Measurements from ENCODE around the gene TSHZ3.

TSHZ3 gene

GRCh38 chr19:31349160-31349881 is at the start of gene TSHZ3:
TSS of gene TSHZ3 (minus strand) at chr19:31349436. CDS start at chr19:31349219, 217 bp downstream.
- no peak for DNase-seq (ENCODE audit: low spot score)

GRCh38 chr19:31397308-31397707 is 48.1 kb upstream of the TSHZ3 start:
- no peak for DNase-seq (ENCODE audit: low spot score)

GRCh38 chr19:31392464-31392863 is 43.2 kb upstream of the TSHZ3 start:
- no peak for DNase-seq (ENCODE audit: low spot score)

GRCh38 chr19:31391518-31391917 is 42.3 kb upstream of the TSHZ3 start:
- DNase-seq (ENCODE audit: low spot score), result no peak

GRCh38 chr19:31390711-31391110 is 41.5 kb upstream of the TSHZ3 start:
- DNase-seq (ENCODE audit: low spot score), result no peak

- DNase-seq (ENCODE audit: low spot score), result no peak
Measured at GRCh38 chr19:31389874-31390273, 40.6 kb upstream of the TSHZ3 start.

- no peak for DNase-seq (ENCODE audit: low spot score)
Measured at GRCh38 chr19:31387717-31388301, 38.6 kb upstream of the TSHZ3 start.

- no peak for DNase-seq (ENCODE audit: low spot score)
Measured at GRCh38 chr19:31386806-31387205, 37.6 kb upstream of the TSHZ3 start.

GRCh38 chr19:31385744-31386143 is 36.5 kb upstream of the TSHZ3 start:
- DNase-seq (ENCODE audit: low spot score), result no peak

GRCh38 chr19:31383553-31383952 is 34.3 kb upstream of the TSHZ3 start:
- DNase-seq (ENCODE audit: low spot score), result no peak

GRCh38 chr19:31380854-31381253 is 31.6 kb upstream of the TSHZ3 start:
- DNase-seq (ENCODE audit: low spot score), result no peak

- no peak for DNase-seq (ENCODE audit: low spot score)
Measured at GRCh38 chr19:31378404-31378803, 29.2 kb upstream of the TSHZ3 start.

GRCh38 chr19:31377736-31378135 is 28.5 kb upstream of the TSHZ3 start:
- DNase-seq (ENCODE audit: low spot score), result no peak

GRCh38 chr19:31372246-31372781 is 23.1 kb upstream of the TSHZ3 start:
- no peak for DNase-seq (ENCODE audit: low spot score)

- no peak for DNase-seq (ENCODE audit: low spot score)
Measured at GRCh38 chr19:31370216-31370615, 21.0 kb upstream of the TSHZ3 start.

GRCh38 chr19:31364963-31365362 is 15.7 kb upstream of the TSHZ3 start:
- no peak for DNase-seq (ENCODE audit: low spot score)

- no peak for DNase-seq (ENCODE audit: low spot score)
Measured at GRCh38 chr19:31361728-31362127, 12.5 kb upstream of the TSHZ3 start.

GRCh38 chr19:31357315-31357673 is 8.1 kb upstream of the TSHZ3 start:
- no peak for DNase-seq (ENCODE audit: low spot score)

GRCh38 chr19:31356587-31357314 is 7.5 kb upstream of the TSHZ3 start:
- DNase-seq (ENCODE audit: low spot score), result no peak

- no peak for DNase-seq (ENCODE audit: low spot score)
Measured at GRCh38 chr19:31355665-31356289, 6.5 kb upstream of the TSHZ3 start.

- no peak for DNase-seq (ENCODE audit: low spot score)
Measured at GRCh38 chr19:31354799-31355664, 5.8 kb upstream of the TSHZ3 start.

- no peak for DNase-seq (ENCODE audit: low spot score)
Measured at GRCh38 chr19:31354316-31354715, 5.1 kb upstream of the TSHZ3 start.
